HepG2 (cell line): Measurements from ENCODE around the gene MYBL2. TPM values are rescaled to one million over a fixed set of nuclear protein-coding genes. Genes with fewer than 3 reads are reported as not detected.
A peak's percentile ranks its signal among the peaks of the same experiment; 100 is the strongest.

Experiments used
- CBX1 ChIP-seq: IDR thresholded peaks from one replicate; pipeline ENCODE4 v1.6.1; 2016; ENCODE audit warnings: antibody characterized with exemption, low read depth
- CEBPB ChIP-seq: IDR thresholded peaks from 2 replicates; pipeline ENCODE4 v1.6.1; 2011; ENCODE audit warnings: low read depth, low read length, improper control_type of control experiment, borderline replicate concordance
- CHCHD3 ChIP-seq: sonication (generic); formaldehyde crosslinking; IDR thresholded peaks from 2 replicates; pipeline ENCODE4 v1.8.0; 2022; ENCODE audit warnings: mild to moderate bottlenecking, missing genetic modification reagents, moderate library complexity
- FOXO1 ChIP-seq: sonication (generic); formaldehyde crosslinking; IDR thresholded peaks from 2 replicates; pipeline ENCODE4 v1.4.0; 2020; ENCODE audit warnings: missing genetic modification reagents
- GPN1 ChIP-seq: sonication (generic); formaldehyde crosslinking; IDR thresholded peaks from 2 replicates; pipeline ENCODE4 v1.5.1; 2020; ENCODE audit warnings: missing genetic modification reagents, borderline replicate concordance
- HES4 ChIP-seq: sonication (generic); formaldehyde crosslinking; IDR thresholded peaks from 2 replicates; pipeline ENCODE4 v1.9.0; 2021; ENCODE audit warnings: mild to moderate bottlenecking, missing genetic modification reagents, borderline replicate concordance
- KMT2B ChIP-seq: IDR thresholded peaks from 2 replicates; pipeline ENCODE4 v1.6.1; 2016; ENCODE audit warnings: missing genetic modification reagents, missing compliant biosample characterization
- MTF2 ChIP-seq: sonication (generic); formaldehyde crosslinking; IDR thresholded peaks from 2 replicates; pipeline ENCODE4 v1.5.0; 2020; ENCODE audit warnings: missing genetic modification reagents, borderline replicate concordance
- NKX3-1 ChIP-seq: sonication (generic); formaldehyde crosslinking; IDR thresholded peaks from 2 replicates; pipeline ENCODE4 v1.5.0; 2020; ENCODE audit warnings: missing genetic modification reagents
- RFX1 ChIP-seq: fragments of 450-650 bp; IDR thresholded peaks from 2 replicates; pipeline ENCODE4 v1.6.1; 2017
- SOX6 ChIP-seq, 2 experiments: fragments of 450-650 bp in 1 of 2; sonication (generic) in 1 of 2; formaldehyde crosslinking in 1 of 2; IDR thresholded peaks; 2 replicates each; pipeline versions ENCODE4 v1.4.0 to v1.6.1; 2017 to 2020; ENCODE audit warnings: antibody characterized with exemption in 1 of 2, mild to moderate bottlenecking in 1 of 2, missing genetic modification reagents in 1 of 2
- SP5 ChIP-seq: IDR thresholded peaks from 2 replicates; pipeline ENCODE4 v1.6.1; 2016; ENCODE audit warnings: low read depth, borderline replicate concordance
- TERF1 ChIP-seq: sonication (generic); formaldehyde crosslinking; IDR thresholded peaks from 2 replicates; pipeline ENCODE4 v1.8.0; 2022; ENCODE audit warnings: mild to moderate bottlenecking, missing genetic modification reagents, moderate library complexity
- THYN1 ChIP-seq: sonication (generic); formaldehyde crosslinking; IDR thresholded peaks from 2 replicates; pipeline ENCODE4 v1.8.1; 2023; ENCODE audit warnings: low read depth, mild to moderate bottlenecking, moderate library complexity, missing genetic modification reagents, borderline replicate concordance
- YY1 ChIP-seq: IDR thresholded peaks from 2 replicates; pipeline ENCODE4 v1.6.1; 2011; ENCODE audit warnings: low read length, low read depth, moderate library complexity, mild to moderate bottlenecking; ENCODE audit not compliant: insufficient read depth, insufficient replicate concordance
- ZNF3 ChIP-seq: IDR thresholded peaks from 2 replicates; pipeline ENCODE4 v1.7.0; 2017; ENCODE audit warnings: inconsistent platforms
- ZNF547 ChIP-seq: sonication (generic); formaldehyde crosslinking; IDR thresholded peaks from 2 replicates; pipeline ENCODE4 v1.5.1; 2020; ENCODE audit warnings: mild to moderate bottlenecking, missing genetic modification reagents
- ZNF703 ChIP-seq: sonication (generic); formaldehyde crosslinking; IDR thresholded peaks from 2 replicates; pipeline ENCODE4 v1.5.1; 2020; ENCODE audit warnings: missing genetic modification reagents, mild to moderate bottlenecking, moderate library complexity, borderline replicate concordance
- polyA plus RNA-seq, 8 experiments: library from polyadenylated mRNA; depleted of rRNA in 3 of 8; stranded (reverse) in 7 of 8; unstranded in 1 of 8; fragments of >200 nt; fragmentation: Illumina TruSeq in 4 of 8; extraction: Trizol in 4 of 8; gene quantifications; 2 replicates each; pipeline versions ENCODE4 v1.2.1 to v1.2.3, GENCODE V29; 2011 to 2016; ENCODE audit warnings: low read depth in 4 of 8, missing spikeins in 1 of 8, mixed read lengths in 1 of 8; ENCODE audit not compliant: insufficient read depth in 1 of 8
- total RNA-seq, 5 experiments: library from RNA; depleted of rRNA; stranded (reverse); fragments of >200 nt; fragmentation: Illumina TruSeq; extraction: Trizol; gene quantifications; 2 replicates each; pipeline ENCODE4 v1.2.3, GENCODE V29; 2016; ENCODE audit warnings: low read depth in 1 of 5
- TF ChIP-seq, protein P1 (sequence below): sonication (generic); formaldehyde crosslinking; IDR thresholded peaks from 2 replicates; pipeline ENCODE4 v1.5.0; 2020; ENCODE audit warnings: mild to moderate bottlenecking, missing genetic modification reagents
- TF ChIP-seq, protein P2 (sequence below): sonication (generic); formaldehyde crosslinking; IDR thresholded peaks from 2 replicates; pipeline ENCODE4 v1.5.0; 2020; ENCODE audit warnings: missing genetic modification reagents, mild to moderate bottlenecking, borderline replicate concordance
- TF ChIP-seq, protein P3 (sequence below): sonication (generic); formaldehyde crosslinking; IDR thresholded peaks from 2 replicates; pipeline ENCODE4 v1.8.0; 2022; ENCODE audit warnings: missing genetic modification reagents, mild to moderate bottlenecking, borderline replicate concordance

The MYBL2 gene
- total and polyA plus RNA-seq, 2 of the 13 experiments (the other 11 are each of a cell fraction or from before 2014, with no cell fraction given), result 11.9 to 66.2 TPM

- TF ChIP-seq FOXO1 (0 out of 2 replicates have a peak, but pooled peaks have one; percentile 31), CEBPB (no peak), TERF1 (CRISPR knock-in tag) (no peak), YY1 (peak; percentile 74), ZNF703 (CRISPR knock-in tag) (no peak), THYN1 (CRISPR knock-in tag) (no peak), CBX1 (no peak), NKX3-1 (CRISPR knock-in tag) (no peak), HES4 (CRISPR knock-in tag) (no peak; the same call in 1 of the 2 replicates), ZNF3 (no peak), CHCHD3 (CRISPR knock-in tag) (no peak), KMT2B (CRISPR knock-in tag) (no peak), SP5 (CRISPR knock-in tag) (no peak), RFX1 (no peak), MTF2 (peak; percentile 85; the same call in 1 of the 2 replicates), SOX6 (IDR thresholded peaks at IDR 0.05) (no peak), SOX6 (CRISPR knock-in tag; IDR thresholded peaks at IDR 0.05) (peak; percentile 30; the same call in 1 of the 2 replicates), ZNF547 (peak; percentile 58; the same call in 1 of the 2 replicates), GPN1 (CRISPR knock-in tag) (no peak)
- TF ChIP-seq, protein P1, sequence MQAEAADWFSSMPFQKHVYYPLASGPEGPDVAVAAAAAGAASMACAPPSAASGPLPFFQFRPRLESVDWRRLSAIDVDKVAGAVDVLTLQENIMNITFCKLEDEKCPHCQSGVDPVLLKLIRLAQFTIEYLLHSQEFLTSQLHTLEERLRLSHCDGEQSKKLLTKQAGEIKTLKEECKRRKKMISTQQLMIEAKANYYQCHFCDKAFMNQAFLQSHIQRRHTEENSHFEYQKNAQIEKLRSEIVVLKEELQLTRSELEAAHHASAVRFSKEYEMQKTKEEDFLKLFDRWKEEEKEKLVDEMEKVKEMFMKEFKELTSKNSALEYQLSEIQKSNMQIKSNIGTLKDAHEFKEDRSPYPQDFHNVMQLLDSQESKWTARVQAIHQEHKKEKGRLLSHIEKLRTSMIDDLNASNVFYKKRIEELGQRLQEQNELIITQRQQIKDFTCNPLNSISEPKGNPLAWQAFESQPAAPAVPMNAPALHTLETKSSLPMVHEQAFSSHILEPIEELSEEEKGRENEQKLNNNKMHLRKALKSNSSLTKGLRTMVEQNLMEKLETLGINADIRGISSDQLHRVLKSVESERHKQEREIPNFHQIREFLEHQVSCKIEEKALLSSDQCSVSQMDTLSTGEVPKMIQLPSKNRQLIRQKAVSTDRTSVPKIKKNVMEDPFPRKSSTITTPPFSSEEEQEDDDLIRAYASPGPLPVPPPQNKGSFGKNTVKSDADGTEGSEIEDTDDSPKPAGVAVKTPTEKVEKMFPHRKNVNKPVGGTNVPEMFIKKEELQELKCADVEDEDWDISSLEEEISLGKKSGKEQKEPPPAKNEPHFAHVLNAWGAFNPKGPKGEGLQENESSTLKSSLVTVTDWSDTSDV, result 0 out of 2 replicates have a peak, but pooled peaks have one; percentile 61
- TF ChIP-seq, protein P2, sequence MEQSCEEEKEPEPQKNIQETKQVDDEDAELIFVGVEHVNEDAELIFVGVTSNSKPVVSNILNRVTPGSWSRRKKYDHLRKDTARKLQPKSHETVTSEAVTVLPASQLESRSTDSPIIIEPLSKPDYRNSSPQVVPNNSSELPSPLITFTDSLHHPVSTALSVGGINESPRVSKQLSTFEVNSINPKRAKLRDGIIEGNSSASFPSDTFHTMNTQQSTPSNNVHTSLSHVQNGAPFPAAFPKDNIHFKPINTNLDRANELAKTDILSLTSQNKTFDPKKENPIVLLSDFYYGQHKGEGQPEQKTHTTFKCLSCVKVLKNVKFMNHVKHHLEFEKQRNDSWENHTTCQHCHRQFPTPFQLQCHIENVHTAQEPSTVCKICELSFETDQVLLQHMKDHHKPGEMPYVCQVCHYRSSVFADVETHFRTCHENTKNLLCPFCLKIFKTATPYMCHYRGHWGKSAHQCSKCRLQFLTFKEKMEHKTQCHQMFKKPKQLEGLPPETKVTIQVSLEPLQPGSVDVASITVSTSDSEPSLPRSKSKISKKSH, result peak; percentile 70; the same call in 1 of the 2 replicates
- TF ChIP-seq, protein P3, sequence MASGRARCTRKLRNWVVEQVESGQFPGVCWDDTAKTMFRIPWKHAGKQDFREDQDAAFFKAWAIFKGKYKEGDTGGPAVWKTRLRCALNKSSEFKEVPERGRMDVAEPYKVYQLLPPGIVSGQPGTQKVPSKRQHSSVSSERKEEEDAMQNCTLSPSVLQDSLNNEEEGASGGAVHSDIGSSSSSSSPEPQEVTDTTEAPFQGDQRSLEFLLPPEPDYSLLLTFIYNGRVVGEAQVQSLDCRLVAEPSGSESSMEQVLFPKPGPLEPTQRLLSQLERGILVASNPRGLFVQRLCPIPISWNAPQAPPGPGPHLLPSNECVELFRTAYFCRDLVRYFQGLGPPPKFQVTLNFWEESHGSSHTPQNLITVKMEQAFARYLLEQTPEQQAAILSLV (CRISPR knock-in tag), result peak; percentile 81; the same call in 1 of the 2 replicates
Measured at GRCh38 chr20:43749734-43750294, 82.9 kb downstream of the MYBL2 start (continued).
